GM21447 (cell line): ENCODE data around the gene ACTN1.

Source experiments
- ATAC-seq: cut with Tn5 transposase; IDR thresholded peaks from one replicate; pipeline ENCODE4 v1.9.1; 2021; ENCODE audit not compliant: unreplicated experiment

ACTN1 gene

DNA sequence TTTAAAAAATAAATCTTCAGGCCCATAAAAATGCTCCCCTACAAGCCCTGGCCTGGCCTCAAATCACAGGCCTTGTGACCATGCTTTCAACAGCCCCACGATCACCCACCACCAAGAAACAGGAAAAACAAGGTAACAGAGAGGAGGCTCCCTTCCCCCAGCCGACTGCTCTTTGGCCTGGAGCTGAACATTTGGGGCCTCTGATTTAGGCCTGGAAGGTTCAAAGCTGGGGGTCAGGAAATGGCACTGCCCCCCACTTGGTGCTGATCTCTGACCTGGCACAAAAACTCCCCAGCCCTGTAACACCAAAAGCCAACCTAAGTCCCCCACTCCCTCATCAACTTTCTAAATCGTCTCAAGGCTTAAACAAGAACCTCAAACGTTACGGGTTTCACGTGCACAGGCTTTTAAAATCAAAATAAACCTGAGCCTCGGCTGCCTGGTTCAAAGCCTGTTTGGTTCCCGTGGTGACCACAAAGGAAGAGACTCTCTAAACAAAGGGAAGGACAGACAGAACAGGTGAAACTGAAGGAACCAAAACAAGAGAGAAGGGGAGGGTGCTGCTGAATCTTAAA is 9.0 kb downstream of the ACTN1 start:
- ATAC-seq: no peak

DNA sequence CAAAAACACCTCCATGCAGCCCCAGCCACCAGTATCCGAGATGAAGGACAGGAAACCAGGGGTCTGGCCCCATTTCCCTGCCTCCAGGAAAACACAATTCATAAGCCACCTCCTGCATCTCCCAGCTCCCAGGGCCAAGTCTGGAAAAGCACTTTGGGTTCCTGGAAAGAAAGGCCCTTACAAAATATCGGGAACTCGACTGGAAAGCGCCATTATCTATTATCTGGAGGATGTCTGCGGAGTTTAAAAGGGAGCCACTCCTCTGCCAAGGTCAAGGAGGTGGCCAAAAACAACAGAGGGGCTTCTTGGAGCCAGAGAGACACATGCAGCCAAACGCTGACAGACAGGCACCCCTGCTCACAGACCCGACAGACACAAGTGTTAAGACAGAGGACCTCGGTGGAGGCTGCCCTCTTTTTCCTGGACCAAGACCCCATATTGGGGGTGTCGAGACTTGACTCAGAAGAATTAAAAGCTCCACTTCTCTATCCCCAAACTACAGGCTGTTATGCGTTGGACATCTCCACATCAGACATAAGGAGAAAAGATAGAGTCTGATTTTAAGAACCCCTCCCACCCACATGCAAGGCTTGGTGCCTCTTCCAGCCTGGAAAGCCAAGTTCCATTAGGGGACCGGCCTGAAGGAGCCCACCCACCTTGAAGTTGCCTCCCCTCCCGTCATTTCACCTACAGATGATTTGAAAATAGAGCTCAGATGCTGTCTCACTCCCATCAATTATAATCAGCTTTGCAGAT is 9.6 kb downstream of the ACTN1 start:
- no peak for ATAC-seq

DNA sequence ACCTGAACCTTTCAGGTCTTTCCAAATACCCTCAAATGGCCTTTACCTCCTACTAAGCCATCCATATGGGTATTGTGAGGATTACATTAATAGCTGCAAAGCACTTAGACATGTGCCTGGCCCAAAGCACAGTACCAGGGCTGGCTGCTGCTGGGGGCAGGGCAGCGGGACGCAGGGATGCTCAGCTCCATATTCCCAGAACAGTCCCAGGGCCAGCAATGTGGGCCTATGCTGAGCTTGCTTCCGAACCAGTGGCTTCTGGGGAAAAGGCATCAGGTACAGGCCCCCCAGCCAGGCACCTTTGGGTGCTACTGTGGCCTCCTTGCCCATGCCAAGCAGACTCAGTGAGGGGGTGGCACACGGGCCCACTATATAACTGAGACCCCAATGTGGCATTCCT is 10.4 kb downstream of the ACTN1 start:
- ATAC-seq: no peak

DNA sequence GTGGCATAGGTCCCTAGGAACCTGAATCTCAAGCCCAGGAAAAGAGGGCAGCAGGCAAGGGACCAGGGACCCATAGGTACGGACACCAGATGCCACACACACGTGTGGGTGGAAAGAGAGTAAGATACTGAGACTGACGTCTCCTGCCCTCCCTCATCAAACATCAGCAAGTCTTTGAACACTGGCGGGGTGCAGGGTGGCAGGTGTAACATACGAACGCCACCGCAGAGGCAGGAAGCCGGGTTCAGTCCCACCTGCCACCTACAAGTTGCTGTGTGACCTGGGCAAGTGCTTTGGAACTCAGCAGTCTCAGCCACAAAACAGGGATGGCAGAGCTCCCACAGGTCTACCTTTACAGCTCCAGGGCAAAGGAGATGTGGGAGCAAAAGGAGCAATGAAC is 11.1 kb downstream of the ACTN1 start:
- ATAC-seq: no peak

DNA sequence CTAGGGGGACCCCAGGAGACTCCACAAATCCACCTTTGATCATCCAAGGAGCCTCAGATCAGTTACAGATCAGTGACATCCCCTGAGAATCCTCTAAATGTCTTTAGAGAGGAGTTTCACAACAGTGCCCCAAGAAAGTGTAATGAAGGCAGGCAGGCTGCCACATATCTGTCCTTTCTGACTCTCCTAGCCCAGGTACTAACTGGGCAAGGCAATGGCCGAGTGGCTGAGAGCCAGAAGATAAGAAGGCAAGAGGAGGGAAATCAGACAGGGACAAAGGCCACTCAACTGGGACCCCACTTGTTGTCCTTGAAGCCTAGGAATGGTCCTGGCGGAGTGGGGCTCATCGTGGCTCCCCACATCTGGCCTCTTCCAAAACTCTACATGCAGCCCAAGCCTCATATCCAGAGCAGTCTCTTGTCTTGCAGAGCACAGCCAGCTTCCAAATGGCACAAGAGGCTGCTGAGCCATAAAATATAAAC is 11.6 kb downstream of the ACTN1 start:
- no peak for ATAC-seq

DNA sequence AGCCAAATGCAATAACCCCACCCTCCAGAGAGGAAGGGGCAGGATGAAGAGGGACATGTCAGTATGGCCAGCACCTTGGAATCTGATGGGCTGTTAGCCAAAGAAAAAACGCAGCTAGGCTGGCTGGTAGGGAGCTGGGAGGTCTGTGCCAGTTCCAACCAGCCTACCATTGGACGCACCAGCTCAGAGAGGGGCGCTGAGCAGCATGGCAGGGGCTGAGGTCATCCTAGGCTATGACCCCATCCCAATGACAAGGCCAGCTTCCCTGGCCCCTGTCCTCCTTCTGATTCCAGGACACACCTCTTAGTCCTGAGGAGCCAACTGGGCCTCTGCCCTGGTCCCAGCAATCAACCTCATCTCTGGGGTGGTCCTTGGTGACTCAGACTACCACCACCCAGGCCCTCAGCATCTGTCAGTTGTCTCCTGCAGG is 12.2 kb downstream of the ACTN1 start:
- no peak for ATAC-seq

DNA sequence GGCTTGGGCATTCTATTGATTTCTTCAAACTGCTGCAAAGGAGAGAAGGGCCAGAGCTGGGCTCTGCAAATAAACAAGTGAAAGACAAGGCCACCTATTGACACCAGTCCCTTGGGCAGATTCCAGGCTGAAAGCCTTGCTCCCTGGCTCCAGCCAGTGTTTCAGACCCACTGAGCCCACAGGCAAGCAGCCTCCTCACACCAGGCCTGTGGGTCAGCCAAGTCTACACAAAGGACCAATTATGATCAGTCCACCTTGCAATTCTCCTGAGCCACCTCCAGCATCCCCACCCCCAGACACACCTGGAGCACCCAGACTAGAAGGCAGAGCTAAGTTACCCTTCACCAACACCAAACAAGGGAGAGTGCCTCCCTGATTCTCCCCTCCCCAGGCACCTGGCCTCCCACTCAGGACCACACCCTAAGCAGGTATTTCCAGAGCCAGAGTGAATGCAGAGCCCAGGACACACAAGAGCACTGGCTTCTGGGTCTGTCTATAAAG is 13.8 kb downstream of the ACTN1 start:
- ATAC-seq: no peak

DNA sequence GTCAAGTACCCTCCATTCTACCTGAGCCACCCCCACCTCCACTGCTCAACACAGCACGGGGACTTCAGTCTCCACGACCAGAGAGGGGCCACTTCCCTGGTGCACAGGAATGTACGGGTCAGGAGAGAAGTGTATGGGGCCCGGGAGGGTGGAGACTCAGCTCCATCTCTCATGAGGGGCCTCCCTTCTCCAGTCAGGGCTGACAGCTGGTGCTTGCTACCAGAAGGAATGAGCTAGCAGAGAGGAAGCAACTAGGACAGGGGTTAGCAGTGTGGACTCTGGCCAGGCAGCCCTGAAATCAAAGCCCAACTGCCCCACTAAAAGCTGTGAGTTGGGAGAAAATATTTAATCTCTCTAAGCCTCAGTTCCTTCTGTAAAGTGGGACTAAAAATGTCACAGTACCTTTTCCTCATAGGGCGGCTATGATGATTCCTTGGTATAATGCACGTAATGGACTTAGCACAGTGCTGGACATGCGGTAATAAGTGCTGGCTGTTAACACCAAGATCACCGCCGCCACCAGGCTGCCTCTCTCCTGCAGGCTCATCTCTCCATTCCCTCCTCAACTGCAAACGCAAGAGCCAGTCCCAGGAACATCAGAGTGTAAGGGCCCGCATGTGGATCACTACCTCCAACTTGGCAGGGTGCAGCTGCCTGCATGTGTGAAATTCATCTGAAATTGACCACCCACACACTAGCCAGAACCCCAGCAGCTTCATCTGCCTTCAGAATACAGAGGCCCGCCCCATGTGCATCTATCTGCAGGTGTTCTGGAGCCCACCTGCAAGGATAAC is 14.6 kb downstream of the ACTN1 start:
- ATAC-seq: no peak

DNA sequence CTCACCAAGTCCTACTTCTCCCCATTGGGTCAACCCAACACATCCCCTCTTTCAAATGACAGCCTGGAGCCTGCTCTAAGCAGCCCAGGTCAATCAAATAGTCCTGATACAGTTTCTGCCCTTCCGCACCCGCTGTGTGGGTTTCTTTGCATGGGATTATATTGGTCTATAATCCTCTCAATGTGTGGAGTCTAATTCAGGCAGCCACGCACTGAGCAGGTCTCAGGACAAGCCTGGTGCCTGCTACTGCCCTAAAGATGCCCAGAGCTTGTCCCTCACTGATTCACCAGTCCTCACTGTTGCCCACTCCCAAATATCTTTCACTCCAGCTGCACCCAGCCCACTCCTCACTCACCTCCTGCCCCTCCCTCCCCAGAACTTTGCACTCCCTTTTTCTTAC is 16.4 kb downstream of the ACTN1 start:
- ATAC-seq: no peak

DNA sequence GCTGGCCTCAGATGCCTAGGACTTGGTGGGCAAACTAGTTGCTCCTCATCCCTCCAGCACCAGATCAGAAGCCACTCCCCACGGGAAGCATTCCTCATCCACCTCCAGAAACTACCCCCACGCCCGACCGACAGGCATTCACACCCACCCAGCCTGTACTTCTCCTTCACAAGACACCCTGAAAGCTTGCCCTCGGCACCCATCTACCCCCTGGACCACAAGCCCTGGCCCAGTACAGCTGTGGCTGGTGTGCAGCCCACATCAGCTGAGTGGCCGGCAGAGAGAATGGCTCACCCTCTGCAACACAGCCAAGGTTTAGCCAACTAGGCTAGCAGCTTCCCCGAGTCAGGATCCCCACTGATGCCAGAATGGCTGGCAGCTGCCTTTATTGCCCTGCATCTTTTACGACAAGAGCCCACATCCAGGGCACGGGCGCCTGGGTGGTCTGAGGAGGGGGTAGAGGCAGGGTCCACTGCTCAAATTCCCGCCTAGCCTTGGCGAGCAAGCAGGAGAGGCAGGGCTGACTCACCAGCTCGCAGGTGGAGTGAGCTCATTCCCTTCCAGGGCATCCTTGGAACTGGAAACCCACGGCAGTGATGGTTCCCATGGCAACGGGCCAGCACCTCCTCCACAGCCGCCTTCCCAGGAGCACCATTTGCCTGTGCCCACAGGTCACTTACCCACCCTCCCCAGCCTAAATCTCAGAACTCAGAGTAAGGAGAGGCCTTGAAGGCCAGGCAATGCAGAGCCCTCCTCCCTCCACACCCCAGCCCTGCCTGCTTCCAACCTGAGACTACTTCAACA is 17.1 kb downstream of the ACTN1 start:
- no peak for ATAC-seq

- no peak for ATAC-seq
Observed at GRCh38 chr14:68961361-68961760, 17.7 kb downstream of the ACTN1 start.

DNA sequence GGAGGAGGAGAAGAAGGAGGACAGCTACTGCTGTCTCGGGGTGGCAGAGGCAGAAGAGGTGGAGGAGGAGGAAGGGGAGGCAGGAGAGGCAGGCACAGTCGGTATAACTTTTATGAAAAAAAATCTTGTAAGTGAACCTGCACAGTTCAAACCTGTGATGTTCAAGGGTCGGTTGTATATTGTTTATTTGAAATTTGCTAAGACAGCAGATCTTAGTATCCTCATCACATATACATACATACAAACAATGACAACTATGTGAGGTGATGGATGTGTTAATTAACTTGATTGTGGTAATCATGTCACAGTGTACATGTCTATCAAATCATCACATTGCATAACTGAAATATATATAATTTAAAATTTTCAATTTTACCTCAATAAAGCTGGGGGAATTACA is 19.0 kb downstream of the ACTN1 start:
- ATAC-seq: no peak

- ATAC-seq: no peak
Observed at GRCh38 chr14:68959035-68959434, 20.1 kb downstream of the ACTN1 start.

DNA sequence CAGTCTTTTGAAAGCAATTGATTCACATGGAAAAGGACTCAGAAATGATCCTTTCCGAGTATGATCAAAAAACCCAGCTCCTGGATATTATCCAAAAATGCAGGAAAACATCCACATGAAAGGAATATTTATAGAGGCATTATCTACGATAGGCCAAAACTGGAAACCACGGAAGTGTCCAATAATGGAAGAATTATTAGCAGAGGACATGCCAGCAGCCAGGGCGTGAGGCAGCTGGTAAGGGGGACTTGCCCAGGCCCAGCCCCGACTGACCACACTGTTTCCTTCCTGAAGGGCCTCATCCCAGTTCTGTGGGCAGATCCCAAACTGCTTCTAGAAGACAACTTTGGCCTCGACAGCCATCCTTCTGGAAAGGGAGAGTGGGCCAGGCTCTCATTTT is 20.5 kb downstream of the ACTN1 start:
- ATAC-seq: no peak

DNA sequence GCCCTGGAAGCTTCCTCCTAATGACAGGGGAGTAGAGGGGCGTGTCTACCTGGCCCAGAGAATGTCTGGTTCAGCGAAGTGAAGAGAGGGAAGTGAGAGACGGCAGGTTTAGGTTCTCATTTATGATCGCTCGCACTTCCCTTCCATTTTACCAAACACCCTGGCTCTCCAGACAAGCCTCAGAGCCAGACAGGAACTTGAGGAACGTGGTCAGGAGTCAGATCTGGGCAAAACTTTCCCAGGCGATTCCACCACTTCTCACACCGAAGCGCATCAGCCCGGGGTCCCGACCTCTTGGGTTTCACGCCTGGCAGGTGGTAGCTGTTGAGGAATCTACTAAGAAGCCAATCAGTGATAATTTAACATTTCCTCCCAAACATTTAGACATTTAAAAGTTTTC is 21.3 kb downstream of the ACTN1 start:
- ATAC-seq: no peak

DNA sequence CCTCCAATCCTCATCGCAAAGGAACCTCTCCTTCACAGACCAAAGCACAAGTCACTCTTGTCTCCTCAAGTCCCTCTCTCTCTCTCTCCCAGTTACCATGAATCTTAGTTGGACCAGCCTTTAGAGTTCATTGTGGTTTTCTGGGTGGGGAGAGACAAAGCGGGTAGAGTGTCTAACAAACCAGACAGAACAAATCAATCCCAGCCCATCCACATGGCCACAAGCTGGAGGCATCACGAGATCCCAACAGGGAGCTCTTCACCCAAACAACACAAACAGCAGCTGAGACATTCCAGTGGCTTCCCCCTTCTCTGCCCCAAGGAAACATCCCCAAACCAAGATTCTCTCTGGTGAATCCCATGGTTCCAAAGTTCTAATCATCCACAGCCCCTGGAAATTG is 22.4 kb downstream of the ACTN1 start:
- ATAC-seq: no peak

DNA sequence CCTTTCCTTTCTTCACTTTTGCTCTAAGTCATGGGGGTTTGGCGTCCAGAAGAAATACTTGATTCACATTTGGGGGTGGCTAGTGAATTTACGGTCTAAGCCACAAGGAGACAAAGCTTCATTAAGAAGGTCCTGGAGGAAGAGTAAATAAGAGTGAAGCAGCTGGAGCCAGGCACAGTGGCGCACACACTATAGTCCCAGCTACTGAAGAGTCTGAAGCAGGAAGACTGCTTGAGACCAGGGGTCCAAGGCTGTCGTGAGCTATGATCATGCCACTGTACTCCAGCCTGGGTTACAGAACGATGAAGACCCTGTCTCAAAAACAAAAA is 23.3 kb downstream of the ACTN1 start:
- no peak for ATAC-seq

- no peak for ATAC-seq
Observed at GRCh38 chr14:68955164-68955850, 23.8 kb downstream of the ACTN1 start.

- no peak for ATAC-seq
Observed at GRCh38 chr14:68953196-68953555, 25.9 kb downstream of the ACTN1 start.

DNA sequence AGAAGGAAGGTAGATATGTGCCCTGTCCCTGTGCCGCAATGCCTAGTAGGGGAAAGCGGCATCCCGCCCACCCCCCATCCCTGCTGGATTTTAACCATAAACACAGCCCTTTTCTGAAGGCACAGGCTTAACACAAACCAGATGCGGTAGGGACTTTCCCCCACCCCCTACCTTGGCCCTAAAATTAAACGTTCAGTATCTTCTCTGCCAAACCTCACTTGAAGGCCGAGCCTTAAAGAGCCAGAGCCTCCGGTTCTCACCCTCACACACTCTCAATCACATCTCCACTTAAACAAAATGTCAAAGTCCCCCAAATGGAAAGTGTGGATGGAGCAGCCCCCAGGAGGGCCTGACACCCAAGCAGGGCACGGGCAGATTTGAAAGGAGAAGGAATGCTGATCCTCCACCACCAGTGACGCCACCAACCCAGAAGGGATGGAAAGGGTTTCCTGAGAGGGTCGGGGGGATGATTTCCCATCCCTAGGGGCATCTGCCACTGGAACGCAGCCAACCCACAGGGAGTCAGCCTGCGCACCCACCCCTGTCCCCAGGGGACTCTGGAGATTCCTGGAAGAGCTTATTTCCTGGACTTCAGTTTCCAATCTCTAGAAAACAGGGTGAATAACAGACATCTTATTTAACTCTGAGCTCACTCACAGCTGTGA is 26.4 kb downstream of the ACTN1 start:
- ATAC-seq: no peak
